Measurements from ENCODE around the gene PPP2R2B. TPM values are rescaled to one million over a fixed set of nuclear protein-coding genes. Genes with fewer than 3 reads are reported as not detected.

Gene PPP2R2B
- total and polyA plus RNA-seq, 12 donors, result 0.35 to 11.7 (median 4.7) TPM

- H3K27ac ChIP-seq, result no peak overlapping the region
- no peak overlapping the region for H3K4me3 ChIP-seq
- H3K9me3 ChIP-seq (replicated peaks in 1 of 3), result no peaks in the 10 kb centered on the region
- H3K36me3 ChIP-seq (replicated peaks in 1 of 2), result no peaks in the 10 kb centered on the region
- no peak for TF ChIP-seq POLR2A (IDR thresholded peaks at IDR 0.05)
- no peak for TF ChIP-seq CTCF (IDR thresholded peaks at IDR 0.05)
- no peak for DNase-seq
- 70 to 86% (median 77%) methylated on average over 1 of the region's 1 CpG for WGBS, 4 donors
- peaks cover 0 to 12% of the 10 kb centered on the region in 2 donors for H3K4me1 ChIP-seq (replicated peaks in 1 of 2)
- H3K27me3 ChIP-seq, result peaks cover under 1% of the 10 kb centered on the region
- intact Hi-C loops (cut with DNase I), result no loop called here
These were observed 6.4 kb downstream of the PPP2R2B start for GRCh38 chr5:146872188-146872587.

- no peaks in the 10 kb centered on the region for H3K4me1 ChIP-seq (replicated peaks in 1 of 2)
- no peak for TF ChIP-seq POLR2A (IDR thresholded peaks at IDR 0.05)
- no peak for TF ChIP-seq CTCF (IDR thresholded peaks at IDR 0.05)
- H3K4me3 ChIP-seq, result no peak overlapping the region
- 32 to 95% (median 45%) methylated on average over 1 of the region's 1 CpG for WGBS, 4 donors
- intact Hi-C loops (cut with DNase I), result no loop called here
- DNase-seq, result no peak
- H3K27ac ChIP-seq, result no peak overlapping the region
- H3K9me3 ChIP-seq (replicated peaks in 1 of 3), result no peaks in the 10 kb centered on the region
- no peaks in the 10 kb centered on the region for H3K36me3 ChIP-seq (replicated peaks in 1 of 2)
- no peaks in the 10 kb centered on the region for H3K27me3 ChIP-seq
These were observed 10.4 kb downstream of the PPP2R2B start for GRCh38 chr5:146867996-146868708.

GRCh38 chr5:146866263-146866662 lies 12.3 kb downstream of the PPP2R2B start:
- H3K4me3 ChIP-seq, result no peak overlapping the region
- no peak overlapping the region for H3K27ac ChIP-seq
- H3K36me3 ChIP-seq (replicated peaks in 1 of 2), result no peaks in the 10 kb centered on the region
- TF ChIP-seq CTCF (IDR thresholded peaks at IDR 0.05), result no peak
- TF ChIP-seq POLR2A (IDR thresholded peaks at IDR 0.05), result no peak
- H3K27me3 ChIP-seq, result no peaks in the 10 kb centered on the region
- intact Hi-C loops (cut with DNase I), result no loop called here
- 72 to 93% (median 87%) methylated on average over 2 of the region's 2 CpGs for WGBS, 4 donors
- H3K4me1 ChIP-seq (replicated peaks in 1 of 2), result peaks cover 7% of the 10 kb centered on the region in 2 donors
- H3K9me3 ChIP-seq (replicated peaks in 1 of 3), result no peaks in the 10 kb centered on the region
- DNase-seq, result no peak

GRCh38 chr5:146862641-146863040 lies 15.9 kb downstream of the PPP2R2B start:
- 39 to 53% (median 45%) methylated on average over 1 of the region's 1 CpG for WGBS, 4 donors
- intact Hi-C loops (cut with DNase I), result no loop called here
- Histone ChIP-seq H3K27ac (no peak overlapping the region), H3K4me3 (no peak overlapping the region), H3K9me3 (replicated peaks in 1 of 3) (no peaks in the 10 kb centered on the region), H3K36me3 (replicated peaks in 1 of 2) (no peaks in the 10 kb centered on the region), H3K4me1 (replicated peaks in 1 of 2) (peaks cover 7% of the 10 kb centered on the region in 2 donors), H3K27me3 (no peaks in the 10 kb centered on the region)
- no peak for DNase-seq
- no peak for TF ChIP-seq CTCF (IDR thresholded peaks at IDR 0.05)
- no peak for TF ChIP-seq POLR2A (IDR thresholded peaks at IDR 0.05)
